ENCODE measurements around the gene CACHD1.

DNA sequence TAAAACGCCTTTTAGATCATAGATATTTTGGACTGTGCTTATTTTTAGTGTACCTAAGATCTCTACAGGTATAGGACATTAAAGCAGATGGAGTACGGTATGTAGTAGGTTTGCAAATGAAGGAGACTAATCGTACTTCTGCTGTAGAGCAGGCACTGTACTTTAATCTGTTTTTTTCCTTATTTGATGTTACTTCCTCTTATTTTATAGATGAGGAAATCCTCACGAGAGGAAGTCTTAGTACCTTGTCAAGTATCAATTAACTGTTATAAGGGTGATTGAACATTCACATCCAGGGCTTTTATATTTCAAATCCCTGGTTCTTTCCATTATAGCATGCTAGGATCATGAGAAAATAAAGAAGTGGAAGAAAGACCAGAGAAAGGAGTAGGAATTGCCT, 41.1 kb downstream of the CACHD1 start:
- TF ChIP-seq, protein P1, sequence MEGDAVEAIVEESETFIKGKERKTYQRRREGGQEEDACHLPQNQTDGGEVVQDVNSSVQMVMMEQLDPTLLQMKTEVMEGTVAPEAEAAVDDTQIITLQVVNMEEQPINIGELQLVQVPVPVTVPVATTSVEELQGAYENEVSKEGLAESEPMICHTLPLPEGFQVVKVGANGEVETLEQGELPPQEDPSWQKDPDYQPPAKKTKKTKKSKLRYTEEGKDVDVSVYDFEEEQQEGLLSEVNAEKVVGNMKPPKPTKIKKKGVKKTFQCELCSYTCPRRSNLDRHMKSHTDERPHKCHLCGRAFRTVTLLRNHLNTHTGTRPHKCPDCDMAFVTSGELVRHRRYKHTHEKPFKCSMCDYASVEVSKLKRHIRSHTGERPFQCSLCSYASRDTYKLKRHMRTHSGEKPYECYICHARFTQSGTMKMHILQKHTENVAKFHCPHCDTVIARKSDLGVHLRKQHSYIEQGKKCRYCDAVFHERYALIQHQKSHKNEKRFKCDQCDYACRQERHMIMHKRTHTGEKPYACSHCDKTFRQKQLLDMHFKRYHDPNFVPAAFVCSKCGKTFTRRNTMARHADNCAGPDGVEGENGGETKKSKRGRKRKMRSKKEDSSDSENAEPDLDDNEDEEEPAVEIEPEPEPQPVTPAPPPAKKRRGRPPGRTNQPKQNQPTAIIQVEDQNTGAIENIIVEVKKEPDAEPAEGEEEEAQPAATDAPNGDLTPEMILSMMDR (conservative IDR thresholded peaks at IDR 0.05 in 1 of 2, IDR thresholded peaks at IDR 0.05 in 1 of 2; ENCODE audit: low read depth in 1 of 2, low read length in 2 of 2) = no peak
- no peak for TF ChIP-seq EZH2 (IDR thresholded peaks at IDR 0.05; ENCODE audit: low read length, missing control alignments)
